Transverse colon (tissue), 4 donors: ENCODE data around the gene RNF113B. TPM values are rescaled to one million over a fixed set of nuclear protein-coding genes. Genes with fewer than 3 reads are reported as not detected.

Experiments used
- DNase-seq: peaks from one replicate; pipeline ENCODE4 v3.0.0-alpha.2; 2019
- H3K27ac ChIP-seq, 4 donors: fragments of 200-600 bp; sonication (generic); 2 replicates each; pipeline ENCODE4 v1.5.1; 2016 to 2018; ENCODE audit warnings: inconsistent platforms in 4 of 4
- H3K27me3 ChIP-seq: fragments of 200-600 bp; sonication (generic); 2 replicates; pipeline ENCODE4 v1.5.1; 2017; ENCODE audit warnings: inconsistent platforms
- H3K36me3 ChIP-seq, 4 donors: fragments of 200-600 bp; sonication (generic); 2 replicates each; pipeline ENCODE4 v1.5.1; 2017 to 2019; ENCODE audit warnings: inconsistent platforms in 4 of 4
- H3K4me1 ChIP-seq, 4 donors: fragments of 200-600 bp; sonication (generic); 2 replicates each; pipeline ENCODE4 v1.5.1; 2017 to 2020; ENCODE audit warnings: inconsistent platforms in 4 of 4
- H3K4me3 ChIP-seq, 4 donors: fragments of 200-600 bp; sonication (generic); 1 replicate in 1 of 4; 2 replicates in 3 of 4; pipeline versions ENCODE4 v1.5.1 to v1.6.1; 2017 to 2019; ENCODE audit warnings: inconsistent platforms in 4 of 4
- H3K9me3 ChIP-seq, 2 donors: fragments of 200-600 bp; sonication (generic); 2 replicates each; pipeline ENCODE4 v1.5.1; 2017 to 2019; ENCODE audit warnings: inconsistent platforms in 2 of 2
- CTCF ChIP-seq, 5 experiments: fragments of 200-600 bp in 3 of 5; fragments of 450-650 bp in 2 of 5; sonication (generic) in 3 of 5; IDR thresholded peaks; 1 replicate in 2 of 5; 2 replicates in 3 of 5; pipeline ENCODE4 v1.5.1; 2016 to 2017; ENCODE audit warnings: antibody characterized with exemption in 5 of 5, inconsistent platforms in 3 of 5, mild to moderate bottlenecking in 2 of 5, moderate library complexity in 1 of 5
- EP300 ChIP-seq: sonication (generic); formaldehyde crosslinking; IDR thresholded peaks from one replicate; pipeline ENCODE4 v1.6.1; 2017; ENCODE audit warnings: antibody characterized with exemption, low read depth
- POLR2A ChIP-seq: fragments of 450-650 bp; IDR thresholded peaks from one replicate; pipeline ENCODE4 v1.6.1; 2016; ENCODE audit warnings: antibody characterized with exemption, mild to moderate bottlenecking, moderate library complexity
- POLR2AphosphoS5 ChIP-seq, 3 donors: sonication (generic); formaldehyde crosslinking; IDR thresholded peaks; one replicate each; pipeline ENCODE4 v1.6.1; 2016; ENCODE audit warnings: antibody characterized with exemption in 3 of 3
- WGBS, 2 donors: methylation state at CpG; one replicate each; pipeline ENCODE4 v1.1.5; 2018; ENCODE audit warnings: low coverage in 1 of 2; 5-methylcytosine and 5-hydroxymethylcytosine counted together
- in situ Hi-C, 4 donors: fragments of 200-750 bp; cut with MboI; loops; one replicate each; pipeline versions ENCODE4 v1.15.0 to v1.15.1; 2017; ENCODE audit warnings: low sequenced_read_pairs in 3 of 4, low pct_ligation_motif_present in 1 of 4, low pct_unique_long_range_greater_than_20kb in 1 of 4
- intact Hi-C: fragments of 100-400 bp; cut with DNase I; formaldehyde crosslinking; loops from one replicate; pipeline ENCODE4 v1.15.1; 2023; ENCODE audit warnings: low total_unique reads
- total RNA-seq, 4 donors: library from RNA; depleted of rRNA; stranded (reverse); fragments of >200 nt; gene quantifications; one replicate each; pipeline ENCODE4 v1.1.0, GENCODE V29; 2016

Gene RNF113B
- total RNA-seq, 4 donors from 2014 or later = not detected

GRCh38 chr13:98201189-98201588, 24.1 kb upstream of the RNF113B start:
- 73 to 94% methylated on average over 8 of the region's 8 CpGs for WGBS, 2 donors
- Histone ChIP-seq H3K4me1 (peaks cover 13 to 33% (median 17%) of the 10 kb centered on the region in 4 donors), H3K36me3 (no peaks in the 10 kb centered on the region), H3K27ac (no peak overlapping the region), H3K4me3 (no peak overlapping the region), H3K27me3 (no peaks in the 10 kb centered on the region), H3K9me3 (peaks cover 6 to 12% of the 10 kb centered on the region in 2 donors)
- no peak for DNase-seq
- in situ Hi-C loops (no loop called here), intact Hi-C loops (no loop called here)
- TF ChIP-seq POLR2A (no peak), POLR2AphosphoS5 (IDR thresholded peaks at IDR 0.05) (no peak), EP300 (no peak), CTCF (IDR thresholded peaks at IDR 0.05) (no peak)

GRCh38 chr13:98200211-98200878, 23.3 kb upstream of the RNF113B start:
- no peak for DNase-seq
- no peak for TF ChIP-seq POLR2AphosphoS5 (IDR thresholded peaks at IDR 0.05)
- TF ChIP-seq POLR2A = no peak
- no peak for TF ChIP-seq CTCF (IDR thresholded peaks at IDR 0.05)
- TF ChIP-seq EP300 = no peak
- H3K27ac ChIP-seq = no peak overlapping the region
- H3K36me3 ChIP-seq = no peaks in the 10 kb centered on the region
- H3K9me3 ChIP-seq = peaks cover under 1 to 4% of the 10 kb centered on the region in 2 donors
- H3K4me3 ChIP-seq = no peak overlapping the region
- WGBS, 2 donors = 80 to 92% methylated on average over 4 to 5 of the region's 5 CpGs
- peaks cover 13 to 42% (median 18%) of the 10 kb centered on the region in 4 donors for H3K4me1 ChIP-seq
- intact Hi-C loops = no loop called here
- in situ Hi-C loops = no loop called here
- H3K27me3 ChIP-seq = no peaks in the 10 kb centered on the region

GRCh38 chr13:98199480-98199879, 22.4 kb upstream of the RNF113B start:
- 27 to 31% methylated on average over 4 of the region's 4 CpGs for WGBS, 2 donors
- DNase-seq = no peak
- Histone ChIP-seq H3K4me1 (peaks cover 13 to 49% (median 20%) of the 10 kb centered on the region in 4 donors), H3K27me3 (no peaks in the 10 kb centered on the region), H3K4me3 (no peak overlapping the region), H3K27ac (peak overlapping the region in 1 of 4 donors; percentile 18), H3K9me3 (no peaks in the 10 kb centered on the region), H3K36me3 (no peaks in the 10 kb centered on the region)
- TF ChIP-seq CTCF (IDR thresholded peaks at IDR 0.05) = no peak
- TF ChIP-seq EP300 = no peak
- no peak for TF ChIP-seq POLR2AphosphoS5 (IDR thresholded peaks at IDR 0.05)
- no peak for TF ChIP-seq POLR2A
- in situ Hi-C loops (no loop called here), intact Hi-C loops (no loop called here)

GRCh38 chr13:98198683-98199082, 21.6 kb upstream of the RNF113B start:
- no peaks in the 10 kb centered on the region for H3K9me3 ChIP-seq
- no peak overlapping the region for H3K27ac ChIP-seq
- no peak for DNase-seq
- WGBS, 2 donors = 71 to 83% methylated on average over 2 to 3 of the region's 4 CpGs
- H3K36me3 ChIP-seq = no peaks in the 10 kb centered on the region
- H3K27me3 ChIP-seq = no peaks in the 10 kb centered on the region
- TF ChIP-seq CTCF (IDR thresholded peaks at IDR 0.05) (no peak), POLR2A (no peak), POLR2AphosphoS5 (IDR thresholded peaks at IDR 0.05) (no peak), EP300 (no peak)
- in situ Hi-C loops (no loop called here), intact Hi-C loops (no loop called here)
- H3K4me3 ChIP-seq = no peak overlapping the region
- peaks cover 13 to 48% (median 20%) of the 10 kb centered on the region in 4 donors for H3K4me1 ChIP-seq
